Gastrocnemius medialis (tissue), 4 donors: ENCODE results near the gene OR4F6.
"Not testable (repeated sequence)": the region's sequence is repeated elsewhere in the genome, so short reads cannot be mapped to it uniquely, and the experiment has no call there.

Experiments
- POLR2A ChIP-seq, 2 donors: fragments of 450-650 bp; IDR thresholded peaks; one replicate each; pipeline ENCODE4 v1.6.1; 2017; ENCODE audit warnings: antibody characterized with exemption in 2 of 2, mild to moderate bottlenecking in 2 of 2, moderate library complexity in 2 of 2
- TF ChIP-seq, protein P1 (sequence below), 5 experiments: fragments of 450-650 bp in 3 of 5; fragments of 200-600 bp in 2 of 5; sonication (generic) in 2 of 5; IDR thresholded peaks in 4 of 5; conservative IDR thresholded peaks in 1 of 5; 1 replicate in 4 of 5; 2 replicates in 1 of 5; pipeline ENCODE4 v1.5.1; 2016 to 2019; ENCODE audit warnings: antibody characterized with exemption in 5 of 5, mild to moderate bottlenecking in 3 of 5, moderate library complexity in 3 of 5

DNA sequence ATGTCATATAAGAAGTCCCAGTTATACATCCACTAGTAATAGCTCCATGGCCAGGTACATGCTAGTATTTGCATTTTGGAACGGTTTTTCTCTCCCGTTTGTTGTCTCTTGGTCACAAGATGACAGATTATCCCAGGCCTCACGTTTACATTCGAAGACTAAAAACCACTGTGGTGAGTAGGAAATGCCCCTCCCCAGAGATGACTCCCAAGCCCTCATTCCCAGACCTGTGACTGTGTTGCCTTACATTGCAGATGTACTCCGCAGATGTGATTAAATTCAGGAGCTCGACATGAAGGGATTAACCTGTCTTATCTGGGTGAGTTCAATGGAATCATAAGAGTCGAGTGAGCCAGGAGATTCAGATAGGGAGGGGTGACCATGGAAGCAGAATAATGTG is 9.3 kb upstream of the OR4F6 start:
- TF ChIP-seq, protein P1, sequence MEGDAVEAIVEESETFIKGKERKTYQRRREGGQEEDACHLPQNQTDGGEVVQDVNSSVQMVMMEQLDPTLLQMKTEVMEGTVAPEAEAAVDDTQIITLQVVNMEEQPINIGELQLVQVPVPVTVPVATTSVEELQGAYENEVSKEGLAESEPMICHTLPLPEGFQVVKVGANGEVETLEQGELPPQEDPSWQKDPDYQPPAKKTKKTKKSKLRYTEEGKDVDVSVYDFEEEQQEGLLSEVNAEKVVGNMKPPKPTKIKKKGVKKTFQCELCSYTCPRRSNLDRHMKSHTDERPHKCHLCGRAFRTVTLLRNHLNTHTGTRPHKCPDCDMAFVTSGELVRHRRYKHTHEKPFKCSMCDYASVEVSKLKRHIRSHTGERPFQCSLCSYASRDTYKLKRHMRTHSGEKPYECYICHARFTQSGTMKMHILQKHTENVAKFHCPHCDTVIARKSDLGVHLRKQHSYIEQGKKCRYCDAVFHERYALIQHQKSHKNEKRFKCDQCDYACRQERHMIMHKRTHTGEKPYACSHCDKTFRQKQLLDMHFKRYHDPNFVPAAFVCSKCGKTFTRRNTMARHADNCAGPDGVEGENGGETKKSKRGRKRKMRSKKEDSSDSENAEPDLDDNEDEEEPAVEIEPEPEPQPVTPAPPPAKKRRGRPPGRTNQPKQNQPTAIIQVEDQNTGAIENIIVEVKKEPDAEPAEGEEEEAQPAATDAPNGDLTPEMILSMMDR (IDR thresholded peaks at IDR 0.05 in 4 of 5, conservative IDR thresholded peaks at IDR 0.05 in 1 of 5) = not testable (repeated sequence)
- not testable (repeated sequence) for TF ChIP-seq POLR2A (IDR thresholded peaks at IDR 0.05)
